ENCODE data around the gene BFSP2.

The BFSP2 gene, protein sequence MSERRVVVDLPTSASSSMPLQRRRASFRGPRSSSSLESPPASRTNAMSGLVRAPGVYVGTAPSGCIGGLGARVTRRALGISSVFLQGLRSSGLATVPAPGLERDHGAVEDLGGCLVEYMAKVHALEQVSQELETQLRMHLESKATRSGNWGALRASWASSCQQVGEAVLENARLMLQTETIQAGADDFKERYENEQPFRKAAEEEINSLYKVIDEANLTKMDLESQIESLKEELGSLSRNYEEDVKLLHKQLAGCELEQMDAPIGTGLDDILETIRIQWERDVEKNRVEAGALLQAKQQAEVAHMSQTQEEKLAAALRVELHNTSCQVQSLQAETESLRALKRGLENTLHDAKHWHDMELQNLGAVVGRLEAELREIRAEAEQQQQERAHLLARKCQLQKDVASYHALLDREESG
- total RNA-seq, result 0 to 0.08 (median 0) reads per million in 18 experiments

DNA sequence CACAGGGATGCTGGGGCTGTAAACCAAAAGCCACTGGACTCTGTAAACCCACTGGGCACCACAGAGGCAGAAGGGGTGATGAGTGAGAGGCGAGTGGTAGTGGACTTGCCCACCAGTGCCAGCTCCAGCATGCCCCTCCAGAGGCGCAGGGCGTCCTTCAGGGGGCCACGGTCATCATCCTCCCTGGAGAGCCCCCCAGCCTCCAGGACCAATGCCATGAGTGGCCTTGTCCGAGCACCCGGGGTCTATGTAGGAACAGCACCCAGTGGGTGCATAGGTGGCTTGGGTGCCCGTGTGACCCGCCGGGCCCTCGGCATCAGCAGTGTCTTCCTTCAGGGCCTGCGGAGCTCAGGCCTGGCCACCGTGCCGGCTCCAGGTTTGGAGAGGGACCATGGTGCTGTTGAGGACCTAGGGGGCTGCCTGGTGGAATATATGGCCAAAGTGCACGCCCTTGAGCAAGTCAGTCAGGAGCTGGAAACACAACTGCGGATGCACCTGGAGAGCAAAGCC, at the start of gene BFSP2:
Gene BFSP2 (plus strand): TSS at position 51 of the 510 bp plus-strand sequence. CDS start 28 bp downstream, at position 79.
- DNase-seq, result no peak

DNA sequence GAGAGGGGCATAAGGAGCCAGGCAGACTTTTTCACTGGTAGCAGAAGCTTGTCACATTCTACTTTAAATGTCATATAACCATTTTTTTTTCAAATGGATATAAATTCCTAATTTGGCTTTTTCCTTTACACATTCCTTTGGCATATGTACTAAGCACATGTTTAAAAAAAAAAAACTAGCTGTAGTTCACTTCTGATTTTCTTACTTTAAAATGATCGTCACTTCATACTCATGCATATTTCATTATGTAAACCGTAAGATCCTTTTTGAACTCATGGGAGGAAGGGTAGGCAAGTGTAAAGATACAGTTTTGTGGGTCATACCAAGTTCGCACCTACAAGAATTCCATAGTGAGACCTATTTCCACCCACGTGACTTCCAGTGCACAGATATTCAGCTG, 45.1 kb upstream of the BFSP2 start:
- DNase-seq, result no peak

DNA sequence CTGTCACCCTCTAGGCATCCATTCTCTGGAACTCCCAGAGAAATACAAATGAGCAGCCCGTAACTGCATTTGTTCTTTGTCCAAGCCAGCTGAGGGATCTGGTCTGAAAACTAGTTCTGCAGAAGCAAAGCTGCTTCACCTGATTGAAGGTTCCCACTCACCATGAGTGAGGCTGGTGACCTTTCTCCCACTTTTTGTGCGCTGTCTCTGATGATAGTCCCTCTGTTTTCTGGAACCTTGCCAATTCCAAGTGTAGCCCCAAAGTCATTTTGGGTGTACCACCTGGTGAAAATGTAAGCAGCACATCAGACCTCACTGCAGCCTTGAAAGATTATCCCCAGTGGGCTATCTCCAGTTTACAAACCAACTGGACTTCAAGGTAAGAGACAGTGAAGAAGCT, 39.4 kb upstream of the BFSP2 start:
- no peak for DNase-seq

DNA sequence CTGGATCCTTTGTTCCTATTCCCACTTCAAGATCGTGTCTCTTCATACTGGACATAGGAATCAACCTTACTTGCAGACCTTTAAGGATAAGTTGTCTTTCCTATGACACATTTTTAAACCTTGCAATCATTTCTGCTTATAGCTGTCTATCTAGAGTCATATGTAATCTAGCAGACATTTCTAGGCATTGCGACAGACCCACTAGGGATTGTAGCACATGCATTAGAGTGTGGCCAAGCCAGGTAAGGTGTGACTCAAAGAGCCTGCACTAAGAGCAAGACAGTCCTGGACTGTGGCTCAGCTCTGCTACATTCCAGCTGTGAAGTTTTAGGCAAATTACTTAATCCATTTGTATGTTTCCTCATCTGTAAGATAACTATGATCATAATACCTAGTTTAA, 38.8 kb upstream of the BFSP2 start:
- no peak for DNase-seq

DNA sequence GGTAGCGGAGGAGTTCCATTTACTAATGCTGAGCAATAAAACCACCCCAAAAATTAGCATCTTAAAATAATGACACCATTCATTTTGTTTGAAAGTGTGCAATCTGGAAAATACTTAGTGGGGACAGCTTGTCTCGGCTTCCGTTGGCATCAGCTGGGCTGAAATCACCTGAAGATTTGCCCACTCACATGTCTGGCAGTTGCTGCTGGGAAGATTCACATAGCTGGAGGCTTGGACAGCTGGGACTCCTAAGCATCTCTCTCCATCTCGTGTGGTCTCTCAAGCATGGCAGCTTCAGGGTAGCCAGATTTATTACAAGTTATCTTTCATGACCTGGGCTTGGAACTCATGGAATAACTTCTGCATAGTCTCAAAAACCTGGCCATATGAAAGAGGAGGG, 38.4 kb upstream of the BFSP2 start:
- DNase-seq, result no peak

DNA sequence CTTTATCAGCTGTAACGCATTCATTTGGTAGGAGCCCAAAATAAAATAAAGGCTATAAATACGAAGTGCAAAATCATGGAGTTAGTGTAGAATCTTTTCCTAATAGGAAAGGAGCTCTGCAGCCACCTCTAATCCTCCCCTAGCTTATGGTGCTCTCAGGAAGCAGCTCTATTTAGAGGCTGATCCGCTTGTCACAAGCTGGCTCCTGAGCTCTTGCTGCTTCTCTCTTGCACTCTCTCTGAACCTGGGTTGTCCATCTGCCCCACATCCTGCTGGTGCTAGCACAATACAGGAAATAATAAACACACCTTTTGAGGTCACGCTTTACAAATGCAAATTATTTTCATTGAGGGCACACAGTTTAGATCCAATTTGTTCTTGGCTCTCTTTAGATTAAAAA, 37.3 kb upstream of the BFSP2 start:
- DNase-seq, result no peak

DNA sequence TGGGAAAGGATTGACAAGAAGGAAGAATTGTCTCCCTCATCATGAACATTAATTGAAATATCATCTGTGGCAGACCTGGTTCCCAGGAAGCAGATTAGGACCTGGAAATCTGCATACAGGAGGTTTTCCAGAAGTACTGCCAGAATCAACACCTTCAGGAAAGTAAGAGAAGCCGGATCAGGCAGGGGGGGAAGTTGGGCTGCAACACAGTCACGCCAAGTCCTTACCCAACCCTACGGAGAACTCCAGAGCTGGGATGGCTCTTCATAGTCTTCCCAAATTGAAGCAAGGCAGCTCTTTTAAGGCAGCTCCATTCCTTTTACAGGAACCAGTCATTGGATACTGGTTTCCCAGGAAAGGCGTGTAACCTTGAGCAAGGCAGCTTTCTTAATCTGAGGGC, 35.2 kb upstream of the BFSP2 start:
- DNase-seq, result no peak

DNA sequence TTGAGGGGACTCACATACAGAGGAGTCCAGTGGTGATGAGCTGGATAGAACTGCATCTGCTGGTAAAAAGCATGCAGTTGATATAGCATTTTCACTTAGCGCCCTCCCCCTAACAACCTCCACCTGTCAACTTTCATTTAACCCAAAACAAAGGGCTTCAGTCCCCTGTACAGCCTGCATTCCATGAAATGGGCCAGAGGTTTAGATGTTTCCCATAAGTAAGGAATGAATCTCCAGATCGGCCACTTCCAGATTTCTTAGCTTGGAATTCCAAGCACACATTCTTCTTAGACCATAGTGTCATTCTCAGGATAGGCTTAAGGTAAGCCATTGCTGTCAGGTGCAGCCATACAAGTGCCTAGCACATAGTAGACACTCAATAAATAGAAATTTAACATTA, 32.9 kb upstream of the BFSP2 start:
- no peak for DNase-seq

DNA sequence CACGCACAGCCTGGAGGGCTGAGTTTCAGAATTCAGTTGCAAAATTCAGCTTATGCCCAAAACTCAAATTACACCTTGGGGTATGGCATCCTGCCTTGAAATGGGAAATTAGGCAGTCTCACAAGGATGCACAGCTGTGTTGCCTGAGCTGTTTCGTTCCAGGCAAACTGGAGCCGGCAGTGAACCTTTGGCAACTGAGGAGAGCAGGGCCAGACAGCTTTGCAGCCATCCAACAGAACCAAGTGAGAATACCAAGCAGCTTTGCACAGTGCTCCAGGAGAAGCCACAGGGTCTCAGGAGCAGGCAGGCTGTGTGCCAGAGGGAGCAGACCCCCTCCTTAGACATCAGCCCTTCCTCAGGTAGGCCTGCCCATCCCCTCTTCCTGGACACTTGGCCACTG, 32.5 kb upstream of the BFSP2 start:
- DNase-seq, result no peak

DNA sequence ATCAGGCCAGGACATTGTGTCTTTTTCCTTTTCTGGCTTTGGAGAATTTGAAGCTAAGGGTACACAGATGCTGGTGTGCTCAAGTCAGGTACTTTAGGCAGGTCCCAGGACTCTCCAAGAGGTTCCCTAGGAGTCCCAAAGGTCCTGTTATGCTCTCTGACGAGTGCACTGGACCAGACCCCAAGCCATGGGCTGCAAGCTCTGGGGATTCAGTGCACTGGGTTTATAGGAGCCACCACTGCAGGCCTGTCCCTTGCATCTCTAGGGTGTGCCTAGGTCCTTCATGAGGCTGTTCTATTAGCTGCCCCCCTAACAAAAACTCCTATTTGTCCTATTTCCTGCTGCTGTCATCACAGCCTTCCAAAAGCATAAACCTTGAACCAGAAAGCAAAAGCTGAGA, 31.9 kb upstream of the BFSP2 start:
- DNase-seq, result no peak

DNA sequence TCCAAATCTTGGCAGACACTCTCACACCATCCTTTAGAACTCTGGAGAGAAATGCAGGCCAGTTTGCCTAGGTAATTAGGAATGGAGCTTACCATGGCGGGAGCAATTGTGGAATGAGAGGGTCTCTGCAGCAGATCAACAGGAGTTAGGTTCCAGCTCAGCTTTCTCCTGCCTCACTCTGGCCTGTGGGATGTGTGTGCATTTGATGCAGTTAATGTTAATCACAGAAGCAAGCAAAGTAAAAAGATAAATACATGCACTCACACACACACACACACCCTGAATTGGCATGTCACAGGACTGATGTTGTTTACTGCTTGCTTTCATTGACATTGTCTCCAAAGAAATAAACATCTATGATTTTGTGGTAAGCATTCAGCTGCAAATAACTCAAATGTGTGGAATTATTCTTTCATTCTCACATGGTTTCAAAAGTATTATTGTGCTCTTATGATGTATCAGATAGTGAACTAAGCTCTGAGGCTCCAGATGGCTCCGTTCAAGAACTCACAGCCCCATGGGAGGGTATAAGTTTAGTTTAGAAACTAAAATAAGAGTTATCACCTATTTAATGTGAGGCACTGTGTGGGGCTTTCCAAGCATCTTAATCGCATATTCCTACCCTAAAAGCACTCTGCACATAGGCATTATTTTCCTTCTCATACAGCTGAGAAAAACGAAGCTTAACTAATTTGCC, 31.3 kb upstream of the BFSP2 start:
- DNase-seq, result no peak

DNA sequence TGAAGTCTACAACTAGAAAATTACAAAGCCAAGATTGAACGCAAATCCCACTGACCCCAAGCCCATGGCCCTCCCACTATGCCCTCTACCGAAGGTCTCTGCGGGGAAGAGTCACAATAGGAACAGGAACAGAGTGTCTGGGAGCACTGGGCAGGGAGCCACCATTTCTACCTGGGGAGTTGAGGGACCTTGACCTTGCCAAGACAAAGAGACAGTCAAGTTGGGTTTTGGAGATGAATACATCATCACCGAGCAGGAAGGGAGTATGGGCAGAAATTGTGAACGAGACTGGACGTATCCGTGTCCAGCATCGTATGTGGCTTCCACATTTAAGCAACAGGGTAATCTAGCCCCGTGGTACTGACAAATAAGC, 30.8 kb upstream of the BFSP2 start:
- no peak for DNase-seq

DNA sequence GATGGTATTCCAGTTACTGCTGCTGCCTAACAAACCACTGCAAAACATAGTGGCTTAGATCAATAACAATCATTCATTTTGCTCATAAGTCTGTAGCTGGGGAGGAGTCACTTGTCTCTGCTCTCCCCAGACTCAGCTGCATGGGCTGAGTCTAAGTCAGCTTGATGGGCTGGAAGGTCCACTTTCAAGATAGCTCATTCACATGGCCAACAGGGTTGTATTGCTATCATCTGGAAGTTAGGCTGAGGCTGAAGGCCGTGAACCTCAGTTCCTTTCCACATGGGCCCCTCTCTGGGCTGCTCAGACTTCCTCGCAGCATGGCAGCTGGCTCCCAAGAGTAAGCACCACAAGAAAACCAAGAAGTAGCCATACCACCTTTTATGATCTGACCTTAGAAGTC, 28.7 kb upstream of the BFSP2 start:
- DNase-seq, result no peak

DNA sequence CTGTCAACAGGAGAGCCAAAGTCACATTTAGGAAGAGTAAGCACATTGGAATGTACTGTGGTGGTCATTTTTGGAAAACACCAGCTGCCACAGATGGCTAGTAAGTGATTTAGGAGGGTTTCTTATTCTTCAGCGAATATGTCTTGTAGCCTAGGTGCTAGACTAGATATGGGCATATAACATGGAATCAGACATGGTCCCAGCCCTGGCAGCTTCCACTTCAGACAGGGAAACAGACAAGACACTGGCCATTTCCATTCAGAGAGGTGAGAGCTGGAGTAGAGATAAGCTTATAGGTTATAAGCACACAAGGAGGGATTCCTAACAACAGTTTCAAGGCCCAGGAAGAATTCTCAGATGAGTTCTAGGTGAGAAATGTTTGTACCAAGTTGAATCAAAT, 28.2 kb upstream of the BFSP2 start:
- DNase-seq, result no peak

DNA sequence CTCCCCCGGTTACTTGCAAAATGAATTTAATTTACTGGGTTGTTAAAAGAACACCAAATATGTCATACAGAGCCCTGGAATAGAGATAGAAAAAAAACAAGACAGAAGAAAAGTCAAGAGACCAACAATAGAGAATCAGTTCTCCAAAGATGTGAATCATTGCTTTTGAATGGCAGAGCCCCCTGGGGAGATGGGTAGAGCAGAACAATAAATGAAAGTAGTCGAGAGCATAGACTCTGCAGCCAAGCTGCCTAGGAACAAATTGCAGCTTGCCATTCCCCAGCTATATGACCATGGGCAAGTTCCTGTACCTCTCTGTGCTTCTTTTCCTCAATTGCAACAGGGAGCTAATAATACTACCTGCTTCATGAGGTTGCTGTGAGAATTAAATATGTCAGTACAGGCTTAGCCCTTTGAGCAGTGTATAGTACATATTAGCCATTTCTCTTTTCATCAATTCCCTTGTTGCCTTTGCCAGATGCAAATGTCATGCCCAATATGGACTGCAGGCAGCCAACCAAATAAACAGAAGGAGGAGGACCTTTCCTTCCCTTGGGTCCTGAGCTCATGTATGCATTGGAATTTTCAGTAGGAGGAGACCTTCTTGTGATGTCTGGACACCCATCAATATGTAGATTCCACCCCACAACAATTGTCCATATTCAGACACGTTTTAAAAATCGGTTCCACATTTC, 25.0 kb upstream of the BFSP2 start:
- DNase-seq, result no peak

DNA sequence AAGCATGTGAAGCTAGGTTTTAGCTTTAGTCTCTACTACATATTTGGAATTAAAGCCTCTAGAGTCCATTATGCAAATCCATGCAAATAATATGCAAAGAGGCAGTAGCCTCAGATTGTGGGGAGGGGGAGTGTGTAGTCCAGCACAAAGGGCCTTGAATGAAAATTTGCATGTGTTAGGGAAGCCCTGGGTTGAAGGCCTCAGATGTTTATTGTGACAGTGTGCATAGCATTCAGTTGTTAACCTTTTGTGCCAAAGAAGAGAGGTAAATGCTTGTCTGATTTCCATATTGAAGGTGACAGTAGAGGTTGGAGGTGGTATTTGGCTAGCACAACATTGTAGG, 24.5 kb upstream of the BFSP2 start:
- DNase-seq, result no peak

DNA sequence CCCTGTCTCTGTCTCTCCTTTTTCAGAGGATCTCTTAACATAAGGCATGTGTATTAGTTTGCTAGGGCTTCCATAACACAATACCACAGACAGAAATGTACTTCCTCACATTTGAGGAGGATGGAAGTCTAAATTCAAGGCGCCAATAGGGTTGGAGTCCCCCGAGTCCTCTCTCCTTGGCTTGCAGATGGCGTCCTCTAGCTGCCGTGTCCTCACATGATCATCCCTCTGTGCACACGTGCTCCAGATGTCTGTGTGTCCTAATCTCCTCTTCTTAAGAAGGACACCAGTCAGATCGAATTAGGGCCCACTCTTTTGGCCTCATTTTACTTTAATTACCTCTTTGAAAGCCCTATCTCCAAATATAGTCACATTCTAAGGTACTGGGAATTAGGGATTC, 23.0 kb upstream of the BFSP2 start:
- no peak for DNase-seq

DNA sequence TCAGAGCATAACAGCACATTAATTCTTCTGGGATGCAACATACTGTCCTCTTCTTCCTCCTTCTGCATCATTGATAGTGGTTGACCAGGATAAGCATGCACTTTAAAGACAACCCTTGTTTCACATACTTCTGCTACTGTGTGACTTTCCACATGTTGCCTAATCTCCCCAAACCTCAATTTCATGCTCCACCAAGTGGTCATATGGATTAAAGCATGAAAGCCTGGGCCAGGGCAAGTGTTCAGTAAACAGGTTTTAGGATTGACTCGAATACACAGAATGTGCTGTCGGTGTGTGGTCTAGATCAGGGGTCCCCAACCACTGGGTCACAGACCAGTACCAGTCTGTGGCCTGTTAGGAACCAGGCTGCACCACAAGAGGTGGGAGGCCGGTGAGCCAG, 22.5 kb upstream of the BFSP2 start:
- peak; percentile 46 to 48 for DNase-seq

DNA sequence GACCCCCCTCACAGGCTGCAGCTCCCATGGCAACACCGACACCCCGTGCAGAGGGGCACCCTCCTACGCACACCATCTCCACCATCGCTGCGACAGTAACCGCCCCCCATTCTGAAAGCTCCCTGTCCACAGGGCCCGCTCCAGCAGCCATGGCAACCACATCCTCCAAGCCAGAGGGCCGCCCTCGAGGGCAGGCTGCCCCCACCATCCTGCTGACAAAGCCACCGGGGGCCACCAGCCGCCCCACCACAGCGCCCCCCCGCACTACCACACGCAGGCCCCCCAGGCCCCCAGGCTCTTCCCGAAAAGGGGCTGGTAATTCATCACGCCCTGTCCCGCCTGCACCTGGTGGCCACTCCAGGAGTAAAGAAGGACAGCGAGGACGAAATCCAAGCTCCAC, 19.9 kb upstream of the BFSP2 start:
- DNase-seq, result no peak

DNA sequence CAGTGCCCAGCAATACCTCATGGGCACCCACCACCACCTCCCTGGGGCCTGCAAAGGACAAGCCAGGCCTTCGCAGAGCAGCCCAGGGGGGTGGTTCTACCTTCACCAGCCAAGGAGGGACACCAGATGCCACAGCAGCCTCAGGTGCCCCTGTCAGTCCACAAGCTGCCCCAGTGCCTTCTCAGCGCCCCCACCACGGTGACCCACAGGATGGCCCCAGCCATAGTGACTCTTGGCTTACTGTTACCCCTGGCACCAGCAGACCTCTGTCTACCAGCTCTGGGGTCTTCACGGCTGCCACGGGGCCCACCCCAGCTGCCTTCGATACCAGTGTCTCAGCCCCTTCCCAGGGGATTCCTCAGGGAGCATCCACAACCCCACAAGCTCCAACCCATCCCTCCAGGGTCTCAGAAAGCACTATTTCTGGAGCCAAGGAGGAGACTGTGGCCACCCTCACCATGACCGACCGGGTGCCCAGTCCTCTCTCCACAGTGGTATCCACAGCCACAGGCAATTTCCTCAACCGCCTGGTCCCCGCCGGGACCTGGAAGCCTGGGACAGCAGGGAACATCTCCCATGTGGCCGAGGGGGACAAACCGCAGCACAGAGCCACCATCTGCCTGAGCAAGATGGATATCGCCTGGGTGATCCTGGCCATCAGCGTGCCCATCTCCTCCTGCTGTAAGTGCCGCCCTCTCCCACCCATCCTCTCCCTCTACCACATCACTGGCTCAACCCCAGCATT, 19.2 kb upstream of the BFSP2 start:
- no peak for DNase-seq

DNA sequence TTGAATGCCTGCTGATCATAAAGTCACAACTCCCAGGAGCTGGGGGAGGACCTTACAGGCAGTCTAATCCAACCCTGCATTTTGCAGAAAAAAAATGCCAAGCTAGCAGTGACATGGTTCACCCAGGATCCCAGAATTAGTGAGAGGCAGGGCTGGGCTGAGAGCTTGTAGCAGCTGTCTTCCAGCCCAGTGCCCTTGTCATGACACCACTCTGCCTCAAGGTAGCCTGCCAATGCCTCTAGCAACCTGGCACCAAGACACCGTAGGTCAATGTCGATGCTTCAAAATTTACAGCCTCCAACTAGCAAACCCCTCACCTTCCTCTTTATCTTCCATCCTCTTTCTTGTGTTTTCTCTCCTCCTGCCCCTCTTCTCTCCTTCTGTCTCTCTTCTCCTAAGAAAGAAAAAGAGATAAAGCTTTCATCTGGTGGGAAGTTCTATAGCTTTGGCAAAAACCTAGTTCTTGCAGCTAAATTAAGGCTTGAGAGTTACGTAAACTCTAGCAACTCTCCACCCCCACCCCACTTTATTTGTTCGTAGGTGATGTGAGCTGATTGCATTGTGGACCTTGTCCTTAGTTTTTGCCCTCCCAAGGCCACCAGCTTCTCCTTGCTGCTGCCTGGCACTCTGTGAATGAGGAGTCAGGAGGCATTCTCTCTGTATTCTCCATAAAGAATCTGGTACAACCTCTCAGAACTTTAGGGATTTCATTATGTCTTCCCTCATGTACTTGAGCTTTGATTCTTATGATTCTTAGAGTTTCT, 18.3 kb upstream of the BFSP2 start:
- no peak for DNase-seq

DNA sequence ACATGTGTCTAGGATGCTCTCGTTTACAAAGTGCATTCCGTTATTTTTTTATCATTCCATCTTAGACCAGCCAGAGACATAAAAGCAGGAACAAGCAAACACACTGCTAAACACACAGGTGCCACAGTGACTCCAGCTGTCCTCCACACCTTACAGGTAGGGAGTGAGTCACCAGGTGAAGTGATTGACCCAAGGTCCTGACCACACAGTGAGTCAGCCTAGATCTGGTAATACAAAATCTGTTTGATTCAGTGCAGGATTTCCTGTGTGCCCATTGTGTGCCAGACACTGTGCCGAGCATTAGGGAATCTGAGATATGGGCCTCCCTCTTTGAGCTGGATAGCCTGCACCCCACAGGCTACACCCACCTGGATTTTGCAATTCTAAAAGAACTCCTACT, 16.7 kb upstream of the BFSP2 start:
- DNase-seq, result no peak

Measured in inflammatory macrophage (primary cell).